Body of pancreas (tissue), 4 donors: ENCODE measurements around the gene JMJD4.

Experiments
- POLR2A ChIP-seq, 3 donors: fragments of 450-650 bp; IDR thresholded peaks; one replicate each; pipeline ENCODE4 v1.6.1; 2016; ENCODE audit warnings: antibody characterized with exemption in 3 of 3, mild to moderate bottlenecking in 2 of 3
- TF ChIP-seq, protein P1 (sequence below), 7 experiments: fragments of 450-650 bp in 4 of 7; fragments of 200-600 bp in 3 of 7; sonication (generic) in 3 of 7; IDR thresholded peaks; one replicate each; pipeline ENCODE4 v1.5.1; 2016 to 2019; ENCODE audit warnings: antibody characterized with exemption in 7 of 7

GRCh38 chr1:227728892-227729143, 6.3 kb downstream of the JMJD4 start:
- TF ChIP-seq, protein P1, sequence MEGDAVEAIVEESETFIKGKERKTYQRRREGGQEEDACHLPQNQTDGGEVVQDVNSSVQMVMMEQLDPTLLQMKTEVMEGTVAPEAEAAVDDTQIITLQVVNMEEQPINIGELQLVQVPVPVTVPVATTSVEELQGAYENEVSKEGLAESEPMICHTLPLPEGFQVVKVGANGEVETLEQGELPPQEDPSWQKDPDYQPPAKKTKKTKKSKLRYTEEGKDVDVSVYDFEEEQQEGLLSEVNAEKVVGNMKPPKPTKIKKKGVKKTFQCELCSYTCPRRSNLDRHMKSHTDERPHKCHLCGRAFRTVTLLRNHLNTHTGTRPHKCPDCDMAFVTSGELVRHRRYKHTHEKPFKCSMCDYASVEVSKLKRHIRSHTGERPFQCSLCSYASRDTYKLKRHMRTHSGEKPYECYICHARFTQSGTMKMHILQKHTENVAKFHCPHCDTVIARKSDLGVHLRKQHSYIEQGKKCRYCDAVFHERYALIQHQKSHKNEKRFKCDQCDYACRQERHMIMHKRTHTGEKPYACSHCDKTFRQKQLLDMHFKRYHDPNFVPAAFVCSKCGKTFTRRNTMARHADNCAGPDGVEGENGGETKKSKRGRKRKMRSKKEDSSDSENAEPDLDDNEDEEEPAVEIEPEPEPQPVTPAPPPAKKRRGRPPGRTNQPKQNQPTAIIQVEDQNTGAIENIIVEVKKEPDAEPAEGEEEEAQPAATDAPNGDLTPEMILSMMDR (IDR thresholded peaks at IDR 0.05), result no peak
- no peak for TF ChIP-seq POLR2A (IDR thresholded peaks at IDR 0.05)
